A549 (cell line): ENCODE results near the gene SURF2. TPM values are rescaled to one million over a fixed set of nuclear protein-coding genes. Genes with fewer than 3 reads are reported as not detected.
A peak's percentile ranks its signal among the peaks of the same experiment; 100 is the strongest.

Experiments
- ATAC-seq, 2 experiments: fragments of 200-7000 bp in 1 of 2; fragments of >200 bp in 1 of 2; cut with Nextera tagmentation in 1 of 2; cut with Tn5 transposase in 1 of 2; 3 replicates each; pipeline versions ENCODE4 v1.8.0 to v1.9.1; 2018 to 2020; ENCODE audit warnings: mild to moderate bottlenecking in 1 of 2, moderate library complexity in 1 of 2
- CTCF ChIA-PET: fragments of 300-600 bp; sonication (Branson Sonifier 250); formaldehyde crosslinking; extraction: SDS; loops from one replicate; lab custom pipeline; 2021; ENCODE audit warnings: antibody characterized with exemption, inconsistent platforms; lab: Yijun Ruan, JAX
- POLR2A ChIA-PET: fragments of 350-600 bp; formaldehyde crosslinking; extraction: SDS; loops from one replicate; lab custom pipeline; 2021; ENCODE audit warnings: antibody characterized with exemption, inconsistent platforms; lab: Yijun Ruan, JAX
- DNase-seq, 2 experiments: peaks; one replicate each; pipeline versions ENCODE4 v3.0.0 to v3.0.0-alpha.2; 2011 to 2016; ENCODE audit warnings: low read depth in 1 of 2, low spot score in 1 of 2
- FAIRE-seq: peaks from 2 replicates; lab custom pipeline; 2011; peaks lifted over from hg19 to GRCh38; lab: Jason Lieb, UNC
- H3K27ac ChIP-seq, 2 experiments: fragments of >200 bp; sonication (Bioruptor Twin); formaldehyde crosslinking; 3 replicates each; pipeline ENCODE4 v1.5.1; 2016 to 2017
- H3K4me1 ChIP-seq: fragments of >200 bp; sonication (Bioruptor Twin); formaldehyde crosslinking; 3 replicates; pipeline ENCODE4 v1.6.1; 2016
- H3K4me2 ChIP-seq: fragments of >200 bp; sonication (Bioruptor Twin); formaldehyde crosslinking; 3 replicates; pipeline ENCODE4 v1.6.1; 2016
- H3K4me3 ChIP-seq: fragments of >200 bp; sonication (Bioruptor Twin); formaldehyde crosslinking; 3 replicates; pipeline ENCODE4 v1.5.1; 2016
- H3K9me3 ChIP-seq: fragments of >200 bp; sonication (Bioruptor Twin); formaldehyde crosslinking; 3 replicates; pipeline ENCODE4 v1.6.1; 2016
- ATOH8 ChIP-seq: fragments of 250-450 bp; sonication (Bioruptor Pico); IDR thresholded peaks from 2 replicates; pipeline ENCODE4 v1.5.0; 2020; ENCODE audit warnings: low read depth, mild to moderate bottlenecking, moderate library complexity
- CBX2 ChIP-seq: fragments of 200-600 bp; sonication (generic); IDR thresholded peaks from 2 replicates; pipeline ENCODE4 v1.6.1; 2016; ENCODE audit warnings: low read depth, mild to moderate bottlenecking, borderline replicate concordance
- CBX8 ChIP-seq: fragments of 200-600 bp; sonication (generic); IDR thresholded peaks from 2 replicates; pipeline ENCODE4 v1.6.1; 2016
- CEBPB ChIP-seq, 2 experiments: fragments of >200 bp in 1 of 2; sonication (Bioruptor Twin) in 1 of 2; formaldehyde crosslinking in 1 of 2; IDR thresholded peaks; 2 replicates each; pipeline ENCODE4 v1.6.1; 2012 to 2016
- CHD2 ChIP-seq: fragments of 150-350 bp; IDR thresholded peaks from 2 replicates; pipeline ENCODE4 v1.6.1; 2014; ENCODE audit warnings: low read length; ENCODE audit not compliant: partially characterized antibody
- ESRRA ChIP-seq: fragments of 150-350 bp; IDR thresholded peaks from 2 replicates; pipeline ENCODE4 v1.6.1; 2014; ENCODE audit warnings: mild to moderate bottlenecking, low read length, borderline replicate concordance
- FOSB ChIP-seq: fragments of 250-450 bp; sonication (Bioruptor Pico); IDR thresholded peaks from 2 replicates; pipeline ENCODE4 v1.5.0; 2020; ENCODE audit warnings: mild to moderate bottlenecking, moderate library complexity
- GATA3 ChIP-seq: IDR thresholded peaks from 2 replicates; pipeline ENCODE4 v1.6.1; 2012; ENCODE audit warnings: borderline replicate concordance
- HES2 ChIP-seq: fragments of >200 bp; sonication (Bioruptor Twin); formaldehyde crosslinking; IDR thresholded peaks from 2 replicates; pipeline ENCODE4 v1.6.1; 2016
- HOXA7 ChIP-seq: fragments of 250-450 bp; sonication (Bioruptor Pico); IDR thresholded peaks from 2 replicates; pipeline ENCODE4 v1.5.0; 2020; ENCODE audit warnings: mild to moderate bottlenecking, moderate library complexity
- KDM1A ChIP-seq: fragments of 200-600 bp; sonication (generic); IDR thresholded peaks from 2 replicates; pipeline ENCODE4 v1.6.1; 2016; ENCODE audit warnings: low read depth, mild to moderate bottlenecking
- MAFK ChIP-seq: fragments of 450-650 bp; IDR thresholded peaks from 2 replicates; pipeline ENCODE4 v1.6.1; 2014; ENCODE audit not compliant: partially characterized antibody
- MAX ChIP-seq: IDR thresholded peaks from 2 replicates; pipeline ENCODE4 v1.6.1; 2012
- MYC ChIP-seq: IDR thresholded peaks from 2 replicates; pipeline ENCODE4 v1.6.1; 2012; ENCODE audit warnings: mild to moderate bottlenecking, inconsistent platforms, low read length, improper control_type of control experiment, borderline replicate concordance
- NR3C1 ChIP-seq: fragments of >200 bp; sonication (Bioruptor Twin); formaldehyde crosslinking; IDR thresholded peaks from 3 replicates; pipeline ENCODE4 v1.6.1; 2017
- POLR2A ChIP-seq: IDR thresholded peaks from 2 replicates; pipeline ENCODE4 v1.6.1; 2012; ENCODE audit warnings: mild to moderate bottlenecking, low read length
- POLR2AphosphoS2 ChIP-seq: conservative IDR thresholded peaks from 2 replicates; pipeline ENCODE4 v1.6.1; 2012; ENCODE audit warnings: low read length, improper control_type of control experiment, inconsistent platforms
- RCOR1 ChIP-seq: fragments of 150-350 bp; IDR thresholded peaks from 2 replicates; pipeline ENCODE4 v1.6.1; 2014; ENCODE audit warnings: antibody characterized with exemption, low read length, low read depth
- RFX5 ChIP-seq: fragments of 450-650 bp; IDR thresholded peaks from 2 replicates; pipeline ENCODE4 v1.7.1; 2014; ENCODE audit warnings: antibody characterized with exemption, mild to moderate bottlenecking, moderate library complexity
- RNF2 ChIP-seq: fragments of 200-600 bp; sonication (generic); IDR thresholded peaks from 2 replicates; pipeline ENCODE4 v1.6.1; 2016; ENCODE audit warnings: low read depth, mild to moderate bottlenecking, antibody characterized with exemption, moderate library complexity, borderline replicate concordance
- SMC3 ChIP-seq: fragments of >200 bp; sonication (Bioruptor Twin); formaldehyde crosslinking; IDR thresholded peaks from 3 replicates; pipeline ENCODE4 v1.6.1; 2018; ENCODE audit warnings: inconsistent platforms
- SREBF2 ChIP-seq: fragments of 450-650 bp; IDR thresholded peaks from 2 replicates; pipeline ENCODE4 v1.6.1; 2014; ENCODE audit warnings: mild to moderate bottlenecking, moderate library complexity
- TFCP2L1 ChIP-seq: fragments of 250-450 bp; sonication (Bioruptor Pico); IDR thresholded peaks from 2 replicates; pipeline ENCODE4 v1.5.0; 2021; ENCODE audit warnings: mild to moderate bottlenecking
- TP53 ChIP-seq: fragments of 250-450 bp; sonication (Bioruptor Pico); IDR thresholded peaks from 2 replicates; pipeline ENCODE4 v1.5.0; 2021; ENCODE audit warnings: mild to moderate bottlenecking, moderate library complexity
- ZFP36 ChIP-seq: fragments of 450-650 bp; IDR thresholded peaks from 2 replicates; pipeline ENCODE4 v1.6.1; 2014; ENCODE audit warnings: borderline replicate concordance; ENCODE audit not compliant: partially characterized antibody
- ZNF302 ChIP-seq: fragments of 250-450 bp; sonication (Bioruptor Pico); IDR thresholded peaks from 2 replicates; pipeline ENCODE4 v1.9.0; 2021; ENCODE audit warnings: inconsistent platforms, mild to moderate bottlenecking, moderate library complexity
- WGBS: methylation state at CpG from one replicate; pipeline ENCODE4 v1.1.6; 2017; ENCODE audit errors: missing lambda C conversion rate; 5-methylcytosine and 5-hydroxymethylcytosine counted together
- polyA plus RNA-seq, 4 experiments: library from polyadenylated mRNA; depleted of rRNA in 3 of 4; stranded (reverse); fragments of >200 nt; fragmentation: RNase III in 1 of 4; extraction: RNeasy Plus Mini Kit Qiagen cat#74134 plus additional on column Dnase treatment in 1 of 4; gene quantifications; 2 replicates in 3 of 4; 3 replicates in 1 of 4; pipeline ENCODE4 v1.2.3, GENCODE V29; 2011 to 2017
- TF ChIP-seq, protein P1 (sequence below): fragments of 150-350 bp; IDR thresholded peaks from 2 replicates; pipeline ENCODE4 v1.6.1; 2014; ENCODE audit warnings: low read depth, mild to moderate bottlenecking, low read length
- TF ChIP-seq, protein P2 (sequence below): fragments of 200-600 bp; sonication (generic); IDR thresholded peaks from 2 replicates; pipeline ENCODE4 v1.6.1; 2016; ENCODE audit warnings: antibody characterized with exemption, mild to moderate bottlenecking, moderate library complexity
- TF ChIP-seq, protein P3 (sequence below): IDR thresholded peaks from 2 replicates; pipeline ENCODE4 v1.6.1; 2012
- TF ChIP-seq, protein P4 (sequence below): fragments of >200 bp; sonication (Bioruptor Twin); formaldehyde crosslinking; IDR thresholded peaks from 3 replicates; pipeline ENCODE4 v1.5.1; 2016

Gene SURF2
- polyA plus RNA-seq, 2 of the 4 experiments (the other 2 are of a cell fraction), result 25.2 to 34.9 TPM

DNA sequence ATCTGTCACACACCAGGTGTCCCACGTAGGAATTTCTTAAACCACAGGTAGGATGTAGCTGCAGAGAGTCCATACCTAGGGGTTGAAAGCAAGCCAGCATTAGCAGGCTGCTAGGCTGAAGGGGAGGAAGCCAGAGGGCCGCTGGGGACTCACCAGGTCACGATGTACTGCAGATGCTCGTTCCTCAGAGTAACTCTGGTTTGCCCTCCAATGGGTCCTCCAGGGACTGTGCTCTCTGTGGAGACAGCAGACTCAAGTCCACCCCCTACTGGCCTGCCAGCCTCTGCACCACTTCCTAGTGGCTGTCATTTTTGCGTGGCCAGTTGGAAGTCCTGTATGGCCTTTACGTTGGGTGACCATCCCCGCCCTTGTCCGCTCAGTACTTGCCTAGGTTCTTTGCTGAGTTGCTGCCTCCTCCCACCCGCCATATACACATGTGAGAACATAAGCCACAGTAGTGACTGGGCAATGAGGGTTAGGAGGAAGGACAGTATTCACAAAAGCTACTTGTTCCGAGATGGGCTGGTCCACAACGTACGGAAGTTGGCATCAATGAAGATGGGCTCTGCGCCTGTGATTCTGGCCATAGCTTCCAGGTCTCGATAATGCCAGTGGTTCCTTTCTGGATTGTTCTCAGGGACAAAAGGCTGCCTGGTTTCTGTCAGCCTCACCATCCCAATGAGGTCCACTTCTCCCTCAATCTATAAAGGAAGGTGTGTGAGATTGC, 4.3 kb upstream of the SURF2 start:
- WGBS, result 83% methylated on average over 14 of the region's 14 CpGs
- H3K4me1 ChIP-seq, result peaks cover 19% of the 10 kb centered on the region; the same call in 2 of the 3 replicates
- DNase-seq, result peak; percentile 72 to 83
- ChIA-PET CTCF (interaction anchor here (0.7 to 1.7 kb wide), 7 partner anchors 10 to 166 kb away, joined by 3 to 8 read pairs (median 3); no protein-coding TSS in a partner anchor), POLR2A (interaction anchor here (0.7 kb wide), 1 partner anchor 14 kb away, joined by 3 read pairs; no protein-coding TSS in a partner anchor)
- ATAC-seq, result peak; percentile 19 to 42; a peak in 5 of 6 replicates
- no peak overlapping the region for H3K4me2 ChIP-seq
- H3K9me3 ChIP-seq, result no peaks in the 10 kb centered on the region
- no peak overlapping the region for H3K4me3 ChIP-seq
- H3K27ac ChIP-seq, result no peak overlapping the region
- no peak for FAIRE-seq
- TF ChIP-seq POLR2AphosphoS2 (no peak), MAX (peak; percentile 29; the same call in 1 of the 2 replicates), SMC3 (no peak), CBX2 (no peak), ATOH8 (CRISPR knock-in tag) (no peak), CBX8 (no peak), FOSB (CRISPR knock-in tag) (no peak), RNF2 (no peak), ESRRA (no peak), HES2 (no peak), ZNF302 (no peak), ZFP36 (no peak), RFX5 (no peak), CHD2 (no peak), SREBF2 (no peak), POLR2A (no peak), RCOR1 (no peak), GATA3 (0 out of 2 replicates have a peak, but pooled peaks have one; percentile 18), TFCP2L1 (CRISPR knock-in tag) (peak; percentile 10; the same call in 1 of the 2 replicates), CEBPB (IDR thresholded peaks at IDR 0.05) (no peak), KDM1A (no peak), TP53 (CRISPR knock-in tag) (peak; percentile 14; the same call in 1 of the 2 replicates), NR3C1 (no peak), HOXA7 (CRISPR knock-in tag) (no peak), MYC (no peak), MAFK (no peak)
- TF ChIP-seq, protein P1, sequence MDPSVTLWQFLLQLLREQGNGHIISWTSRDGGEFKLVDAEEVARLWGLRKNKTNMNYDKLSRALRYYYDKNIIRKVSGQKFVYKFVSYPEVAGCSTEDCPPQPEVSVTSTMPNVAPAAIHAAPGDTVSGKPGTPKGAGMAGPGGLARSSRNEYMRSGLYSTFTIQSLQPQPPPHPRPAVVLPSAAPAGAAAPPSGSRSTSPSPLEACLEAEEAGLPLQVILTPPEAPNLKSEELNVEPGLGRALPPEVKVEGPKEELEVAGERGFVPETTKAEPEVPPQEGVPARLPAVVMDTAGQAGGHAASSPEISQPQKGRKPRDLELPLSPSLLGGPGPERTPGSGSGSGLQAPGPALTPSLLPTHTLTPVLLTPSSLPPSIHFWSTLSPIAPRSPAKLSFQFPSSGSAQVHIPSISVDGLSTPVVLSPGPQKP, result no peak
- TF ChIP-seq, protein P2, sequence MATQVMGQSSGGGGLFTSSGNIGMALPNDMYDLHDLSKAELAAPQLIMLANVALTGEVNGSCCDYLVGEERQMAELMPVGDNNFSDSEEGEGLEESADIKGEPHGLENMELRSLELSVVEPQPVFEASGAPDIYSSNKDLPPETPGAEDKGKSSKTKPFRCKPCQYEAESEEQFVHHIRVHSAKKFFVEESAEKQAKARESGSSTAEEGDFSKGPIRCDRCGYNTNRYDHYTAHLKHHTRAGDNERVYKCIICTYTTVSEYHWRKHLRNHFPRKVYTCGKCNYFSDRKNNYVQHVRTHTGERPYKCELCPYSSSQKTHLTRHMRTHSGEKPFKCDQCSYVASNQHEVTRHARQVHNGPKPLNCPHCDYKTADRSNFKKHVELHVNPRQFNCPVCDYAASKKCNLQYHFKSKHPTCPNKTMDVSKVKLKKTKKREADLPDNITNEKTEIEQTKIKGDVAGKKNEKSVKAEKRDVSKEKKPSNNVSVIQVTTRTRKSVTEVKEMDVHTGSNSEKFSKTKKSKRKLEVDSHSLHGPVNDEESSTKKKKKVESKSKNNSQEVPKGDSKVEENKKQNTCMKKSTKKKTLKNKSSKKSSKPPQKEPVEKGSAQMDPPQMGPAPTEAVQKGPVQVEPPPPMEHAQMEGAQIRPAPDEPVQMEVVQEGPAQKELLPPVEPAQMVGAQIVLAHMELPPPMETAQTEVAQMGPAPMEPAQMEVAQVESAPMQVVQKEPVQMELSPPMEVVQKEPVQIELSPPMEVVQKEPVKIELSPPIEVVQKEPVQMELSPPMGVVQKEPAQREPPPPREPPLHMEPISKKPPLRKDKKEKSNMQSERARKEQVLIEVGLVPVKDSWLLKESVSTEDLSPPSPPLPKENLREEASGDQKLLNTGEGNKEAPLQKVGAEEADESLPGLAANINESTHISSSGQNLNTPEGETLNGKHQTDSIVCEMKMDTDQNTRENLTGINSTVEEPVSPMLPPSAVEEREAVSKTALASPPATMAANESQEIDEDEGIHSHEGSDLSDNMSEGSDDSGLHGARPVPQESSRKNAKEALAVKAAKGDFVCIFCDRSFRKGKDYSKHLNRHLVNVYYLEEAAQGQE, result no peak
- TF ChIP-seq, protein P3, sequence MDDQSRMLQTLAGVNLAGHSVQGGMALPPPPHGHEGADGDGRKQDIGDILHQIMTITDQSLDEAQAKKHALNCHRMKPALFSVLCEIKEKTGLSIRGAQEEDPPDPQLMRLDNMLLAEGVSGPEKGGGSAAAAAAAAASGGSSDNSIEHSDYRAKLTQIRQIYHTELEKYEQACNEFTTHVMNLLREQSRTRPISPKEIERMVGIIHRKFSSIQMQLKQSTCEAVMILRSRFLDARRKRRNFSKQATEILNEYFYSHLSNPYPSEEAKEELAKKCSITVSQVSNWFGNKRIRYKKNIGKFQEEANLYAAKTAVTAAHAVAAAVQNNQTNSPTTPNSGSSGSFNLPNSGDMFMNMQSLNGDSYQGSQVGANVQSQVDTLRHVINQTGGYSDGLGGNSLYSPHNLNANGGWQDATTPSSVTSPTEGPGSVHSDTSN, result peak; percentile 70; the same call in 1 of the 2 replicates
- TF ChIP-seq, protein P4, sequence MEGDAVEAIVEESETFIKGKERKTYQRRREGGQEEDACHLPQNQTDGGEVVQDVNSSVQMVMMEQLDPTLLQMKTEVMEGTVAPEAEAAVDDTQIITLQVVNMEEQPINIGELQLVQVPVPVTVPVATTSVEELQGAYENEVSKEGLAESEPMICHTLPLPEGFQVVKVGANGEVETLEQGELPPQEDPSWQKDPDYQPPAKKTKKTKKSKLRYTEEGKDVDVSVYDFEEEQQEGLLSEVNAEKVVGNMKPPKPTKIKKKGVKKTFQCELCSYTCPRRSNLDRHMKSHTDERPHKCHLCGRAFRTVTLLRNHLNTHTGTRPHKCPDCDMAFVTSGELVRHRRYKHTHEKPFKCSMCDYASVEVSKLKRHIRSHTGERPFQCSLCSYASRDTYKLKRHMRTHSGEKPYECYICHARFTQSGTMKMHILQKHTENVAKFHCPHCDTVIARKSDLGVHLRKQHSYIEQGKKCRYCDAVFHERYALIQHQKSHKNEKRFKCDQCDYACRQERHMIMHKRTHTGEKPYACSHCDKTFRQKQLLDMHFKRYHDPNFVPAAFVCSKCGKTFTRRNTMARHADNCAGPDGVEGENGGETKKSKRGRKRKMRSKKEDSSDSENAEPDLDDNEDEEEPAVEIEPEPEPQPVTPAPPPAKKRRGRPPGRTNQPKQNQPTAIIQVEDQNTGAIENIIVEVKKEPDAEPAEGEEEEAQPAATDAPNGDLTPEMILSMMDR, result peak; percentile 56
